GM21423 (cell line): ENCODE data around the gene THAP10.
"Not testable (repeated sequence)": the region's sequence is repeated elsewhere in the genome, so short reads cannot be mapped to it uniquely, and the experiment has no call there.

Experiments used
- ATAC-seq: cut with Tn5 transposase; IDR thresholded peaks from one replicate; pipeline ENCODE4 v1.9.1; 2021; ENCODE audit warnings: mild to moderate bottlenecking, moderate library complexity; ENCODE audit not compliant: unreplicated experiment

The THAP10 gene

DNA sequence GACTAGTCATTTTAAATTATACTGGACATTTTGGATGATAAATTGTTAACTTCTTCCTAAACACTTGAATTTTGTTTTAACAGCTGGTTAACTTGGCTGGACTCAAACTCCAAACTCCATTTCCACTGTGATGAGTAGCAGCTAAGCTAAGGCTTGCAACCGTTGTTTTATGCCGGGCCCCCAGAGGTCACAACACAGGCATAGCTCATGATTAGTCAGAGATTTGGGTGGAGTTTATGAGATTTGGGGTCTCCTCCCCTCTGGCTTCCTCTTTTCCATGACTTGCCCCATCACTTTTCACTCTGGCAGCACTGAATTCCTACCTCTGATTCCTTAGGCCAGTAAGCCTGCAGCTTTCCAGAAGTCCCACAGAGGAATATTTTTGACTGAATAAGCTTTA lies 12.8 kb downstream of the THAP10 start:
- ATAC-seq, result no peak

DNA sequence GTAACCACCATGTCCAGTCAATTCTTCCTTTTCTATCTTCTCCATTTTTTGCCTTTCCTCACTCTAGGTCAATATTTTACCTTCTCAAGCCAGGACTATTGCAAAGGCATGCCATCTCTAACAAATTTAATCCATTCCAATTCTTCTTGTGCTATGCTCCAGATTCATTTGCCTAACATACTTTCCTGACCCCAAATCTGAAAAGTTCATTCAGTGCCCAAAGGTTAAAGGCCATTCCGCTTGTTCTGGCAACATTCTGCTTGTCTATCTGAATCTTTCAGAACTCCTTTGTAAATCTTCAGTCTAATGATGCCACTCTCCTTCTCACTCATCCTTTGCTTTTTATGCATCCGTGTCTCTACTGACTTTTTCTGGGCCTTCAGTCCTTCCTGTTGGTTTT lies 15.6 kb downstream of the THAP10 start:
- ATAC-seq, result no peak

DNA sequence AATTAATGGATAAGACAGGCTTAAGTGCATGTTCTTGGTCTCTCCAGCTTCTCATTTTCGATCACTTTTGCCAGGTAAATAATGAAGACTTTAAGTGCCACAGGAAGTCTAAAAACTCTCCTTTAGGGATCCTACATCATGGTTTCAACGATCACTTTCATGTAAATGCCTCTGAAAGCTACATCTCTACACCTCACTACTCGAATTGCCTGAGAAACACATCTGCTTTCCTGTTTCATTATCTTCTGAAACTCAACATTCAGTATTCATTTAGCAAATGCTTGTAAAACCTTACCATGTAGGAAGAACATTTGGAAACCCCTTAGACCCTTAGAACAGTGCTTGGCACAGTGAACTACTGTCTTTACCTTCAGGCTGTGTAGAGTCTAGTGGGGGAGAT lies 16.2 kb downstream of the THAP10 start:
- ATAC-seq, result no peak

DNA sequence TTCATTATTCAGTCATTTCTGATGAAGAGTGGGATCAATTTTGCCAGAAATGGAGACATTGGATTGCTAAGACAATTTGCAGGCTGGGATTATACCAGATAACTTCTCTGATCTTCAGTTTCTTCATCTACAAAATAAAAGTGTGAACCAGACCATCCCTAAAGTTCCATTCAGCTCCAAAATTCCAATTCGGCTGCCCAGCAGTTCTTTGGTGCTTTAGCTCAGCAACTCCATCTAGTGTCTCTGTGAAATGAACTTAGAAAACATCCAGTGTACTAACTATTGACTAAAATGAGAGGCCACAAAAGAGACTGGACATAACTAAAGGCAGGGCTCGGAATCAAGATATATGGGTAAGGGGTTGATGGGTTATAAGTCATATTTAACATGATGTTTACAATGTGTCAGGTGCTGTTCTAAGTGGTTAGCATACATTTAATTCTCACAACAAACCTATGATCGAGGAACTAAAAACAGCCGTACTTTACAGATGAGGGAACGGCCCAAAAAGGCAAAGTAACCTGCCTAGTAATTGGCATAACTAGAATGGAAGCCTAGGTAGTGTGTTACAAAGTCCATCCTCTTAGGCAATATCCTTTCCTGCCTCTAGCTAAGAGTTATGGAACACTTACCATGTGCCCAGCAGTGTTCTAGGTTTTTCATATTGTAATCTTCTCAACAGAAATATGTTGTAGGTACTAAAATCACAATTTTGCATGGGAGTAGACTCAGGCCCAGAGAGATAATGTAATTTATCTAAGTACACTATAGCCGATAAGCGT lies 17.0 kb downstream of the THAP10 start:
- no peak for ATAC-seq

DNA sequence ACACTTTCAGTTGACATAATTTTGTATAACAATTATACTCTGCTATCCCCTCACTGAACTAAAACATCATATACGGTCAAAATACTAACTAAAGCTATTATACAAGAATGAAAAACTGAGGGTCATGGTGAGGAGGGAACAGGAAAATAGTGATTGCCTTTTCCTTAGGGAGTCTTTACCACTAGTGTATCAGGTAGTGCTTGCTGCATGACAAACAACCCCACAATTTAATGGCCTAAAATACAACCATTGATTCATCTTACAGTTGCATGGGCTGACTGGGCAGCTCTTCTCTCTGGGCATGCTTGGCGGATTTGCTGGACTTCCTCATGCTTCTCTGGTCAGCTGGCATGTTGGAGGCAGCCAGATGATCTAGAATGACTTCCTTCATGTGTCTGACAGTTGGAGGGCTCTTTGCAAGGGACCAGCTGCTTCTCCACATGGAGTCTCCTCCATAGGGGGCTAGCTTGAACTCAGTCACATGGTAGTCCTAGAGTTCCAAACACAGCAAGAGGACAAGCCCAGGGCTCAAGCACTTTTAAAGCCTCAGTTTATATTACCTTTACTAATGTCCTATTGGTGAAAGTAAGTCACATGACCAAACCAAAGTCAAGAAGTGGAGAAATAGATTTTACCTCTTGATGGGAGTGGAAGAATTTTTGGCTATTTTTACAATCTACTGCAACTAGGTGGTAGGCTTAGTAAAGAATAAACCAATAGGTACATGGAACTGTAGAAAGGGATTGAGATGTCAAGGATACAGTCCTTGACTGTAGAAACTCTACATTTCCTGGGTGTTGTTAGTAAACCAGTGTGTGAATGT lies 18.8 kb downstream of the THAP10 start:
- no peak for ATAC-seq

DNA sequence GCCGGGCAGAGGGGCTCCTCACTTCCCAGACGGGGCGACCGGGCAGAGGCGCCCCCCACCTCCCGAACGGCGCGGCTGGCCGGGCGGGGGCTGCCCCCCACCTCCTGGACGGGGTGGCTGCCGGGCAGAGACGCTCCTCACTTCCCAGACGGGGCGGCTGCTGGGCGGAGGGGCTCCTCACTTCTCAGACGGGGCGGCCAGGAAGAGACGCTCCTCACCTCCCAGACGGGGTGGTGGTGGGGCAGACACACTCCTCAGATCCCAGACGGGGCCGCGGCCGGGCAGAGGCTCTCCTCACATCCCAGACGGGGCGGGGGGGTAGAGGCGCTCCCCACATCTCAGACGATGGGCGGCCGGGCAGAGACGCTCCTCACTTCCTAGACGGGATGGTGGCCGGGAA lies 20.7 kb downstream of the THAP10 start:
- ATAC-seq, result not testable (repeated sequence)

DNA sequence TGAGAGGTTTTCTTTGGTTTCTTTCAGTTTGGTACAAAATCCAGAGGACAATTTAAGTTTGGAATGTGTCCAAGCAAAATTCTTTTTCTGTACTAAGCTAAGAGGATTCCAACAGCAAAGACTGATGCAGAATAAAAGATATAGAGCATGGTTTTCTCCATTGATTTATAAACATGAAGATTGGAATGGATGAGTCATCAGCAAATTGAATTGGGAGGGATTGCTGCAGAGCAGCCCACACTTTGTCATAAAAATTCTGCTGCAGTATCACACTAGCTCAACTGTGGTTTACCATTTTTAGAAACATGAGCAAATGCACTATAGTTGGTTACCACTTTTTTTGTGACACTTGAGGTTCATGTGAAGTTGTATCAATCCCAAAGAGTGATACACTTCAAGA lies 22.2 kb downstream of the THAP10 start:
- no peak for ATAC-seq

DNA sequence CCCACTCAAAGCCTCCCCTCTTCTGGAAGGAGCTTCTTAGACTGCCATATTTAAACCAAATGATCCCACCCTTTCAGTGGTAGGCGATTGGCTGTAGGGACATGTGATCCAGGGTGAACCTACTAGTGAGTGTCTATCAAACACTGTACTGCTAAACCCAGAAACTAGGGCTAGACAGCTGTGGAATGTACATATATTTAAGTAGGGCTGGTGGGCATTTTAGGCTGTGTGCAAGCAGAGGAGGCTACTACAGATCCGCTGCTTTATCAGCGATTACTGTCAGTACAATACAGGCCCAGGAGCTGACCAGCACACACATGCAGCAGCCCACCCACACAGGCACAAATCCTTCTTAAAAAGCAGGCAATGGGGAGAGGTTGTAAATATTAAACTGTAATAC lies 22.9 kb downstream of the THAP10 start:
- no peak for ATAC-seq

DNA sequence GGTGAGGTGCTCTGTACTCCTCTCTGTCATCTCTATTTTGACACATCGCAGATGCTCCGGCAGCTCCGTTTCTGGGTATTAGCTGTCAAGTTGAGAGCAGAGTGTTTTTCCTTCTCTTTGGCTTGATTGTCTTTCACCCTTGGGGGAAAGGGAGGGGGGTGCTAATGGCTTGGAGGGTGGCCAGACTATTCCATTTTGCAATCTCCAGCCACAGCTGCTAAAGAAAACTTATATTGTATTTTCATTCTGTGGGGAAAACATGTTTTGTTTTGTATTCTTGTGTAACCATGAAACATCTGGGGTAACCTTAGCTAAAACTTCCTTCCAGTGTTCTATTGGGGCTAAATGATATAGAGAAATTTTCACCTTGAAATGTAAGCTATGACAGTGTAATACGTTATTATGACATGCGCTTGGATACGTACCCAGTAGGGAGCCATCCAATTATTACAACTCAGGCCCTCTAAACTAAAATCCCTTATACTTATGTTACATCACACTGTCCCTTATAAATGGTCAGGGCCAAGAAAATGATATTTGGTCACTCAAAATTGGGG lies 24.2 kb downstream of the THAP10 start:
- ATAC-seq, result no peak

DNA sequence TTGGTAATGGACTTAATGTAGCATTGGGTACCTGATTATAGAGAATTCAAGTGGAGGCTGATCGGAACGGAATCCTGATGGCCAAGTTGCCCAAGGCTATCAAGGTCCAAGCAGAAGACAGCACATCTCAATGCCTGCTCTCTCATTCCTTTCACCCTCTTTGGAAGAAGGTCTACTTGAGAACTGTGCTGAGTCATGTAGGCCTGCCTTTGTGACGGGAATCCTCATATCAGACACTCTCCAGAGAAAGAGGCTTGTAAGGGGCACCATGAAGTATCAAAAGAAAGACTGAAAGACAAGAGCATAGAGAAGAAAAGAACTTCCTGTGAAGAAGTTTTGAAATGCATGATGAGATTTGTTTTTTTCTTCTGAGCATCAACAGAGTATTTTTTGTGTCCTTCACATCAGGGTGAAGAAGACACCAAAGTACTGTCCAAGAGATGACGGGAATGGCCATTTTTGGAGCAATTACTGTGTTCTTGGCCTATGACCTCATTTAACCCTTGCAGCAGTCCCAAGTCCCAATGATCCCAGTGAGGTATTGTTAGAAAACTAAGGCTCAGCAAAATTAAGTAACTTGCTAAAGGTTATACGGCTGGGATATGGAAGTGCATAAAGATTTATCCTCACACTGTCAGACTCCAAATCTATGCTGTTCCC lies 25.1 kb downstream of the THAP10 start:
- ATAC-seq, result no peak

DNA sequence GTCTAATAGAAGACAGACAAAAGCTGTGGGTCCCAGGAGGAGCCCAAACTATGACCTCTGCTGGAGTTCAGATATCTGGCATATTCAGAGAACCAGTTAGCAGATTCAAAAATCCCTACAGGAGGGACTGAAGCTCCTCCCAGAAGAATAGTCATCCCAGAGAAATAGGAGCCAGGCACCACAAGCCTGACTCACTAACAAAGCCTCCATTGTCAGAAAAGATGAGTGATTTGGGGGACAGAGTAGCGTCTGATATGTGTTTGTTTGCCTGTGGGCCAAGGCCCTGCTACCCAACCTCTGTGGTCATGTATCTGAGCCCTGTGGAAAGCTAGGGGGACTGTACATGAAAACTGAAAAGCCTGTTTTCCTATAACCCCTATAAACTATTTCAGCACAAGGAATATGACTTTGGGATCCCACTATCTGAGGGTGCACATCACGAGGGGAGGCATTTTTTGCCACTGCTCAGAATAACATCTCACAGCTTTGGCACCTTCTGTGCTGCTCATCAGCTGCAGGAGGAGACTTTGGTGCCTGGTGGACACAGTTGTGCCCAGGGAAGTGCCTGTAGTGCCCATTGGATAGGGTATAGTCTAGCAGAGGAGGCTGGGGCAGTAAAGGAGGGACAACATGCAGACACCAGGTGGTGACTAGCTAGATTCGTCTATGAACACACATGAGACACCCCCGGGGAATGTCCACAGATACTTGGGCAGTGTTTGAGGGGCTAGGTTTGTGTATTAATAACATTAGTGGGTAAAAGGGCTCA lies 28.6 kb downstream of the THAP10 start:
- no peak for ATAC-seq

DNA sequence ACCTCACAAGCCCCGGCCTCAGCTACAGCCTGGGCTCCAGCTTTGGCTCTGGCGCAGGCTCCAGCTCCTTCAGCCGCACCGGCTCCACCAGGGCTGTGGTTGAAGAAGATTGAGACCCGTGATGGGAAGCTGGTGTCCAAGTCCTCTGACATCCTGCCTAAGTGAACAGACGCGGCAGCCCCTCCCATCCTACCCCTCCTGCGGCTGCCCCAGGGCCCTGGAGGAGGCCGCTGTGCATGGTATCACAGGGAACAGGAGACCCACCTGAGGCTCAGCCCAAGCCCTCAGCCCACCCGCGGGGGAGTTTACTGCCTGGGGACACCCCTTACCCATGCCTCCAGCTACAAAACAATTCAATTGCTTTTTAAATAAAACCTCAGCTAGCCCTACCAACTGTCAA lies 32.2 kb downstream of the THAP10 start:
- ATAC-seq, result no peak

DNA sequence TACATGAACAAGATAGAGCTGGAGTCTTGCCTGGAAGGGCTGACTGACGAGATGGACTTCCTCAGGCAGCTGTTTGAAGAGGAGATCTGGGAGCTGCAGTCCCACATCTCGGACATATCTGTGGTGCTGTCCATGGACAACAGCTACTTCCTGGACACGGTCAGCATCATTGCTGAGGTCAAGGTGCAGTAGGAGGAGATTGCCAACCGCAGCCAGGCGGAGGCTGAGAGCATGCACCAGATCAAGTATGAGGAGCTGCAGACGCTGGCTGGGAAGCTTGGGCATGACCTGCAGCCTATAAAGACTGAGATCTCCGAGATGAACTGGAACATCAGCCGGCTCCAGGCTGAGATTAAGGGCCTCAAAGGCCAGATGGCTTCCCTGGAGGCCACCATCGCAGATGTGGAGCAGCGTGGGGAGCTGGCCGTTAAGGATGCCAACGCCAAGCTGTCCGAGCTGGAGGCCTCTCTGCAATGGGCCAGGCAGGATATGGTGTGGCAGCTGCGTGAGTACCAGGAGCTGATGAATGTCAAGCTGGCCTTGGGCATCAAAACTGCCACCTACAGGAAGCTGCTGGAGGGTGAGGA lies 32.8 kb downstream of the THAP10 start:
- no peak for ATAC-seq

DNA sequence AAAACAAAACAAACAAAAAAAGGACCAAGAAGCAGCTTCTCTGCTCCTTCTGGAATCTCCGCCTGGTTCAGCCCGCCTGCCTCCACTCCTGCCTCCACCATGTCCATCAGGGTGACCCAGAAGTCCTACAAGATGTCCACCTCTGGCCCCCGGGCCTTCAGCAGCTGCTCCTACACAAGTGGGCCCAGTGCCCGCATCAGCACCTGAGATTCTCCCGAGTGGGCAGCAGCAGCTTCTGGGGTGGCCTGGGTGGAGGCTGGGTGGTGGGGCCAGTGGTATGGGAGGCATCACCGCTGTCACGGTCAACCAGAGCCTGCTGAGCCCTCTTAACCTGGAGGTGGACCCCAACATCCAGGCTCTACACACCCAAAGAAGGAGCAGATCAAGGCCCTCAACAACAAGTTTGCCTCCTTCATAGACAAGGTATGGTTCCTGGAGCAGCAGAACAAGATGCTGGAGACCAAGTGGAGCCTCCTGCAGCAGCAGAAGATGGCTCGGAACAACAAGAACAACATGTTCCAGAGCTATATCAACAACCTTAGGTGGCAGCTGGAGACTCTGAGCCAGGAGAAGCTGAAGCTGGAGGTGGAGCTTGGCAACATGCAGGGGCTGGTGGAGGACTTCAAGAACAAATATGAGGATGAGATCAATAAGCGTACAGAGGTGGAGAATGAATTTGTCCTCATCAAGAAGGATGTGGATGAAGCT lies 33.5 kb downstream of the THAP10 start:
- not testable (repeated sequence) for ATAC-seq

DNA sequence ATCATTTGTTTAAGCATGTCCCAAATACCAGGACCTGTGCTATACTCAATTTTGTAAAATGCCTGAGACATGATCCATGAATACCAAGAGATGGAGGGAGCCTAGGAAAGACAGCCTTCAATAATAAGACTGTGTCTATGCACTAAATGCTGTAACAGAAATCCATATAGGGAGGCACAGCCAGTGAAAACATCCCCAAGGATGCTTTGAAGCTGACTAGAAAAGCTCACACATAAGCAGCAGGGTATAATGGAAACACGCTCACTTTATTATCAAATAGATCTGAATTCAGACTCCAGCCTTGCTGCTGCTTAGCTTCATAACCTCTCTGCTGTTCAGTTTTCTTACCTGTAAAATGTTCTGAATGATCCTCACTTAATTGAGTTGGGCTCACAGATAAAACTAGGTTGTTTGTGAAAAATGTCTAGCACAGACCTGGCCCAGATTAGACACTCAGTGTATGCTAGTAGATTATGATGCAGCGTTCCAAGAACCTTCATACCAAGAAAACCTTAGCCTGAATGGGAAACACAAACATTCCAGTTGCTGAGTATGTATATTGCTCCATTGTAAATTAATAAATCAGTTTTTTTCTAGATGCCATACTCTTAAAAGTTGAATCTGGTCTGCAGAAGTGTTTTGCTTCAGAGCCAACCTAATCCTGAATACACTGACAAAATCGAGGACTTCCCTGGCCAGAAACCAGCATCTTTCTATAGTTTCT lies 34.5 kb downstream of the THAP10 start:
- no peak for ATAC-seq

DNA sequence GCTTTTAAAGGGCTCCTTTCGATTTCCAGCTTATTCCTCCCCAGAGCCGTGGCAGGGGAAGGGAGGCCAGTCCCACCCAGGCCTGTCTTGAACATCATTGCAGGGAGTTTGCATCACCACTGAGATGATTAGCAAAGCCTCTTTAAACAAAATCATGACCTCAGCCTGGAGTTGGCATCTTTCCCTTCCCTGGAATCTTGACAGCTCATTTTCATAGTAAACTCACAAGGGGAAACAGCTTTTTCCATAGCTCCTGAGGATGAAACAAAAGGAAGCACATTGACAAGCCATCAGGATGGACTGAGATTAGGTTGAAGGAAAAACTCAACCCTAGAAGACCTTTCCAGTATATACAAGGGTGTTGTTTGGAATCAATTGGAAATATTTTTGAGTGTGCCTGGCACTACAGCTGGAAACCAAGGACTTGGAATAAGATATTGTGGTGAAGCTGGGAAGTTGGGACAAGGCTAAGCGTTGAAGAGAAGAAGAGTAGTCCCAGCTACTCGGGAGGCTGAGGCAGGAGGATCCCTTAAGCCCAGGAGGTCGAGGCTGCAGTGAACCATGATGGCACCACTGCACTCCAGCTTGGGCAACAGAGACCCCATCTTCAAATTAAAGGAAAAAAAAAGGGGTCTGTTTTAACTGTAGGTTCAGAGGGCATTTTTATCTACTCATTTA lies 35.2 kb downstream of the THAP10 start:
- ATAC-seq, result no peak

DNA sequence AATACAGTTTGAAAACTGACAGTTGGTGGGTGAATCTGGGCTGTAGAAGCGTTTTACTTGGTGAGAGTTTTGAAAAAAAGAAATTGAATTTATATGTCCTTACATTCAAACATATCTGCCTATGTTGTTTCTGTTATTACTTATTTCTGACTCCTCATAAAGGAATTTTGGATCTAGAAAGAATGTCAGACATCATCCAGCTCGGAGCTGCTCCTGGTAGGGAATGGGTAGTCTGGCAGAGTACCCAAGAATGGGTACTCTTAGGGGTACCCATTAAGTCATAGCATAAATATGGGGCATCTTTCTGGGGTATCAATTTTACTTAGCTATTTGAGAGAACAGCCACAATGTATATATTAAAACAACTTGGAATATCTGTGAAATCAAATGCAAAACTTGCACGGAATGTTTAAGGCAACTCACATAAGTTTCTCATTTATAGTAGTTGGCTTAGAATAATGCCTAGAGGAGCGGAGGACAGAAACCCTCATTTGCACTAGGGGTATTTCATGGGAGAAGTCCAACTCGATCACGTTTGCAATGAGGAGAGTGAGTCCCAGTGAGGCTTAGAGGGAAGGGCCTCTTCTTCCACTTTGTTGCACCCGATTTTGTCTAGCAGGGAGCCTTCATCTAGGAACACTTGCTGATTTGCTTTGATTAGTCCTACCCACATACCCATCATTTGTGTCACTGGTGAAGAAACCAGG lies 35.9 kb downstream of the THAP10 start:
- ATAC-seq, result no peak

DNA sequence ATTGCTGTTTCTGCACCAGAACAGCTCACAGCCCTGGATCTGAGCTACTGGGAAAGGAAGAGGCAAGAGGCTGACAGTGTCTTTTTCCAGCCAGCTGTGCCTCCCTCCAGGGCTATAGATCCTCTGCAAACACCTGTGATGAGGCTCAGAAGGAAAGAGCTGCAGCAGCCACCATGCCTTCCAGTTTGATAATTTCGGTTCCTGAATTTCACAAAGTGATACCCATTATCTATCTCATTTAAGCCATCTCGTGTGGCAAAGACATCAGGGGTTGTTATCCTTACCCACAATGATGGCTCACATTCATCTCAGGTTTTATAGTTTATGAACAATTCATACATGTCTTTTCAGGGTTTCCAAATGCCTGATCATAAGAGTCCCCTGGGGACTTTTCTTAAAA lies 36.5 kb downstream of the THAP10 start:
- no peak for ATAC-seq
